GM23338 (cell line): ENCODE data around the gene MLST8.

ENCODE experiments used
- CREB1 ChIP-seq: fragments of 250-450 bp; sonication (Bioruptor Pico); IDR thresholded peaks from 2 replicates; pipeline ENCODE4 v1.5.0; 2020; ENCODE audit warnings: low read depth, mild to moderate bottlenecking, moderate library complexity
- EZH2 ChIP-seq: fragments of 200-600 bp; sonication (generic); IDR thresholded peaks from one replicate; pipeline ENCODE4 v1.8.0; 2017; ENCODE audit warnings: antibody characterized with exemption, mild to moderate bottlenecking, low read depth; ENCODE audit not compliant: unreplicated experiment
- EZH2phosphoT487 ChIP-seq: fragments of 200-600 bp; sonication (generic); IDR thresholded peaks from one replicate; pipeline ENCODE4 v1.8.1; 2018; ENCODE audit warnings: antibody characterized with exemption; ENCODE audit not compliant: unreplicated experiment
- JUNB ChIP-seq: IDR thresholded peaks from one replicate; pipeline ENCODE4 v1.6.1; 2016; ENCODE audit warnings: antibody characterized with exemption; ENCODE audit not compliant: unreplicated experiment
- NANOG ChIP-seq: IDR thresholded peaks from 2 replicates; pipeline ENCODE4 v1.6.1; 2016; ENCODE audit warnings: antibody characterized with exemption, borderline replicate concordance
- POLR2AphosphoS5 ChIP-seq: IDR thresholded peaks from 2 replicates; pipeline ENCODE4 v1.6.1; 2016; ENCODE audit warnings: antibody characterized with exemption, low read depth
- STAT1 ChIP-seq: IDR thresholded peaks from one replicate; pipeline ENCODE4 v1.6.1; 2016; ENCODE audit warnings: antibody characterized with exemption; ENCODE audit not compliant: unreplicated experiment
- ZNF114 ChIP-seq: fragments of 250-450 bp; sonication (Bioruptor Pico); IDR thresholded peaks from 2 replicates; pipeline ENCODE4 v1.5.0; 2020; ENCODE audit warnings: mild to moderate bottlenecking, moderate library complexity
- ZNF331 ChIP-seq: fragments of 250-450 bp; sonication (Bioruptor Pico); IDR thresholded peaks from 2 replicates; pipeline ENCODE4 v1.5.0; 2020; ENCODE audit warnings: low read depth, mild to moderate bottlenecking, moderate library complexity
- TF ChIP-seq, protein P1 (sequence below), 2 experiments: fragments of 200-600 bp in 1 of 2; sonication (generic) in 1 of 2; conservative IDR thresholded peaks; 2 replicates each; pipeline versions ENCODE4 v1.5.1 to v1.6.1; 2016 to 2017; ENCODE audit warnings: antibody characterized with exemption in 2 of 2, low read depth in 2 of 2, mild to moderate bottlenecking in 2 of 2, moderate library complexity in 1 of 2
- TF ChIP-seq, protein P2 (sequence below): IDR thresholded peaks from one replicate; pipeline ENCODE4 v1.6.1; 2018; ENCODE audit warnings: antibody characterized with exemption; ENCODE audit not compliant: unreplicated experiment
- TF ChIP-seq, protein P3 (sequence below): IDR thresholded peaks from 2 replicates; pipeline ENCODE4 v1.6.1; 2016; ENCODE audit warnings: antibody characterized with exemption
- TF ChIP-seq, protein P4 (sequence below): fragments of 250-450 bp; sonication (Bioruptor Pico); IDR thresholded peaks from 2 replicates; pipeline ENCODE4 v1.5.0; 2020; ENCODE audit warnings: mild to moderate bottlenecking, moderate library complexity

DNA sequence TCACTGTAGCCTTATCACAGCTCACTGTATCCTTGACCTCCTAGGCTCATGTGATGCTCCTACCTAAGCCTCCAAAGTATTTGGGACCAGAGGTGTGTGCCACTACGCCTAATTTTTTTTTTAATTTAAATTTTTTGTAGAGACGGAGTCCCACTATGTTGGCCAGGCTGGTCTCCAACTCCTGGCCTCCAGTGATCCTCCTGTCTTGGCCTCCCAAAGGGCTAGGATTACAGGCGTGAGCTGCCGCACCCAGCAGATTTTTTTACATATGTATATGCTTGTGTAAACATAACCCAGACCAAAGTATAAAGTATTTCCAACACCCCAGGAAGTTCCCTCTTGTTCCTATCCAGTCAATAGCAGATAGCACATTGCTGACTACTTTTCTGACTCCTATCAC is 11.1 kb downstream of the MLST8 start:
- TF ChIP-seq, protein P1, sequence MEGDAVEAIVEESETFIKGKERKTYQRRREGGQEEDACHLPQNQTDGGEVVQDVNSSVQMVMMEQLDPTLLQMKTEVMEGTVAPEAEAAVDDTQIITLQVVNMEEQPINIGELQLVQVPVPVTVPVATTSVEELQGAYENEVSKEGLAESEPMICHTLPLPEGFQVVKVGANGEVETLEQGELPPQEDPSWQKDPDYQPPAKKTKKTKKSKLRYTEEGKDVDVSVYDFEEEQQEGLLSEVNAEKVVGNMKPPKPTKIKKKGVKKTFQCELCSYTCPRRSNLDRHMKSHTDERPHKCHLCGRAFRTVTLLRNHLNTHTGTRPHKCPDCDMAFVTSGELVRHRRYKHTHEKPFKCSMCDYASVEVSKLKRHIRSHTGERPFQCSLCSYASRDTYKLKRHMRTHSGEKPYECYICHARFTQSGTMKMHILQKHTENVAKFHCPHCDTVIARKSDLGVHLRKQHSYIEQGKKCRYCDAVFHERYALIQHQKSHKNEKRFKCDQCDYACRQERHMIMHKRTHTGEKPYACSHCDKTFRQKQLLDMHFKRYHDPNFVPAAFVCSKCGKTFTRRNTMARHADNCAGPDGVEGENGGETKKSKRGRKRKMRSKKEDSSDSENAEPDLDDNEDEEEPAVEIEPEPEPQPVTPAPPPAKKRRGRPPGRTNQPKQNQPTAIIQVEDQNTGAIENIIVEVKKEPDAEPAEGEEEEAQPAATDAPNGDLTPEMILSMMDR (conservative IDR thresholded peaks at IDR 0.05; ENCODE audit: low read depth in 2 of 2) = no peak
- TF ChIP-seq, protein P2, sequence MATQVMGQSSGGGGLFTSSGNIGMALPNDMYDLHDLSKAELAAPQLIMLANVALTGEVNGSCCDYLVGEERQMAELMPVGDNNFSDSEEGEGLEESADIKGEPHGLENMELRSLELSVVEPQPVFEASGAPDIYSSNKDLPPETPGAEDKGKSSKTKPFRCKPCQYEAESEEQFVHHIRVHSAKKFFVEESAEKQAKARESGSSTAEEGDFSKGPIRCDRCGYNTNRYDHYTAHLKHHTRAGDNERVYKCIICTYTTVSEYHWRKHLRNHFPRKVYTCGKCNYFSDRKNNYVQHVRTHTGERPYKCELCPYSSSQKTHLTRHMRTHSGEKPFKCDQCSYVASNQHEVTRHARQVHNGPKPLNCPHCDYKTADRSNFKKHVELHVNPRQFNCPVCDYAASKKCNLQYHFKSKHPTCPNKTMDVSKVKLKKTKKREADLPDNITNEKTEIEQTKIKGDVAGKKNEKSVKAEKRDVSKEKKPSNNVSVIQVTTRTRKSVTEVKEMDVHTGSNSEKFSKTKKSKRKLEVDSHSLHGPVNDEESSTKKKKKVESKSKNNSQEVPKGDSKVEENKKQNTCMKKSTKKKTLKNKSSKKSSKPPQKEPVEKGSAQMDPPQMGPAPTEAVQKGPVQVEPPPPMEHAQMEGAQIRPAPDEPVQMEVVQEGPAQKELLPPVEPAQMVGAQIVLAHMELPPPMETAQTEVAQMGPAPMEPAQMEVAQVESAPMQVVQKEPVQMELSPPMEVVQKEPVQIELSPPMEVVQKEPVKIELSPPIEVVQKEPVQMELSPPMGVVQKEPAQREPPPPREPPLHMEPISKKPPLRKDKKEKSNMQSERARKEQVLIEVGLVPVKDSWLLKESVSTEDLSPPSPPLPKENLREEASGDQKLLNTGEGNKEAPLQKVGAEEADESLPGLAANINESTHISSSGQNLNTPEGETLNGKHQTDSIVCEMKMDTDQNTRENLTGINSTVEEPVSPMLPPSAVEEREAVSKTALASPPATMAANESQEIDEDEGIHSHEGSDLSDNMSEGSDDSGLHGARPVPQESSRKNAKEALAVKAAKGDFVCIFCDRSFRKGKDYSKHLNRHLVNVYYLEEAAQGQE = no peak
- TF ChIP-seq CREB1 (CRISPR knock-in tag) (no peak), POLR2AphosphoS5 (no peak), EZH2 (no peak), EZH2phosphoT487 (no peak), ZNF114 (no peak), NANOG (no peak), ZNF331 (no peak), JUNB (no peak), STAT1 (no peak)
- TF ChIP-seq, protein P3, sequence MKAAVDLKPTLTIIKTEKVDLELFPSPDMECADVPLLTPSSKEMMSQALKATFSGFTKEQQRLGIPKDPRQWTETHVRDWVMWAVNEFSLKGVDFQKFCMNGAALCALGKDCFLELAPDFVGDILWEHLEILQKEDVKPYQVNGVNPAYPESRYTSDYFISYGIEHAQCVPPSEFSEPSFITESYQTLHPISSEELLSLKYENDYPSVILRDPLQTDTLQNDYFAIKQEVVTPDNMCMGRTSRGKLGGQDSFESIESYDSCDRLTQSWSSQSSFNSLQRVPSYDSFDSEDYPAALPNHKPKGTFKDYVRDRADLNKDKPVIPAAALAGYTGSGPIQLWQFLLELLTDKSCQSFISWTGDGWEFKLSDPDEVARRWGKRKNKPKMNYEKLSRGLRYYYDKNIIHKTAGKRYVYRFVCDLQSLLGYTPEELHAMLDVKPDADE = no peak
- TF ChIP-seq, protein P4, sequence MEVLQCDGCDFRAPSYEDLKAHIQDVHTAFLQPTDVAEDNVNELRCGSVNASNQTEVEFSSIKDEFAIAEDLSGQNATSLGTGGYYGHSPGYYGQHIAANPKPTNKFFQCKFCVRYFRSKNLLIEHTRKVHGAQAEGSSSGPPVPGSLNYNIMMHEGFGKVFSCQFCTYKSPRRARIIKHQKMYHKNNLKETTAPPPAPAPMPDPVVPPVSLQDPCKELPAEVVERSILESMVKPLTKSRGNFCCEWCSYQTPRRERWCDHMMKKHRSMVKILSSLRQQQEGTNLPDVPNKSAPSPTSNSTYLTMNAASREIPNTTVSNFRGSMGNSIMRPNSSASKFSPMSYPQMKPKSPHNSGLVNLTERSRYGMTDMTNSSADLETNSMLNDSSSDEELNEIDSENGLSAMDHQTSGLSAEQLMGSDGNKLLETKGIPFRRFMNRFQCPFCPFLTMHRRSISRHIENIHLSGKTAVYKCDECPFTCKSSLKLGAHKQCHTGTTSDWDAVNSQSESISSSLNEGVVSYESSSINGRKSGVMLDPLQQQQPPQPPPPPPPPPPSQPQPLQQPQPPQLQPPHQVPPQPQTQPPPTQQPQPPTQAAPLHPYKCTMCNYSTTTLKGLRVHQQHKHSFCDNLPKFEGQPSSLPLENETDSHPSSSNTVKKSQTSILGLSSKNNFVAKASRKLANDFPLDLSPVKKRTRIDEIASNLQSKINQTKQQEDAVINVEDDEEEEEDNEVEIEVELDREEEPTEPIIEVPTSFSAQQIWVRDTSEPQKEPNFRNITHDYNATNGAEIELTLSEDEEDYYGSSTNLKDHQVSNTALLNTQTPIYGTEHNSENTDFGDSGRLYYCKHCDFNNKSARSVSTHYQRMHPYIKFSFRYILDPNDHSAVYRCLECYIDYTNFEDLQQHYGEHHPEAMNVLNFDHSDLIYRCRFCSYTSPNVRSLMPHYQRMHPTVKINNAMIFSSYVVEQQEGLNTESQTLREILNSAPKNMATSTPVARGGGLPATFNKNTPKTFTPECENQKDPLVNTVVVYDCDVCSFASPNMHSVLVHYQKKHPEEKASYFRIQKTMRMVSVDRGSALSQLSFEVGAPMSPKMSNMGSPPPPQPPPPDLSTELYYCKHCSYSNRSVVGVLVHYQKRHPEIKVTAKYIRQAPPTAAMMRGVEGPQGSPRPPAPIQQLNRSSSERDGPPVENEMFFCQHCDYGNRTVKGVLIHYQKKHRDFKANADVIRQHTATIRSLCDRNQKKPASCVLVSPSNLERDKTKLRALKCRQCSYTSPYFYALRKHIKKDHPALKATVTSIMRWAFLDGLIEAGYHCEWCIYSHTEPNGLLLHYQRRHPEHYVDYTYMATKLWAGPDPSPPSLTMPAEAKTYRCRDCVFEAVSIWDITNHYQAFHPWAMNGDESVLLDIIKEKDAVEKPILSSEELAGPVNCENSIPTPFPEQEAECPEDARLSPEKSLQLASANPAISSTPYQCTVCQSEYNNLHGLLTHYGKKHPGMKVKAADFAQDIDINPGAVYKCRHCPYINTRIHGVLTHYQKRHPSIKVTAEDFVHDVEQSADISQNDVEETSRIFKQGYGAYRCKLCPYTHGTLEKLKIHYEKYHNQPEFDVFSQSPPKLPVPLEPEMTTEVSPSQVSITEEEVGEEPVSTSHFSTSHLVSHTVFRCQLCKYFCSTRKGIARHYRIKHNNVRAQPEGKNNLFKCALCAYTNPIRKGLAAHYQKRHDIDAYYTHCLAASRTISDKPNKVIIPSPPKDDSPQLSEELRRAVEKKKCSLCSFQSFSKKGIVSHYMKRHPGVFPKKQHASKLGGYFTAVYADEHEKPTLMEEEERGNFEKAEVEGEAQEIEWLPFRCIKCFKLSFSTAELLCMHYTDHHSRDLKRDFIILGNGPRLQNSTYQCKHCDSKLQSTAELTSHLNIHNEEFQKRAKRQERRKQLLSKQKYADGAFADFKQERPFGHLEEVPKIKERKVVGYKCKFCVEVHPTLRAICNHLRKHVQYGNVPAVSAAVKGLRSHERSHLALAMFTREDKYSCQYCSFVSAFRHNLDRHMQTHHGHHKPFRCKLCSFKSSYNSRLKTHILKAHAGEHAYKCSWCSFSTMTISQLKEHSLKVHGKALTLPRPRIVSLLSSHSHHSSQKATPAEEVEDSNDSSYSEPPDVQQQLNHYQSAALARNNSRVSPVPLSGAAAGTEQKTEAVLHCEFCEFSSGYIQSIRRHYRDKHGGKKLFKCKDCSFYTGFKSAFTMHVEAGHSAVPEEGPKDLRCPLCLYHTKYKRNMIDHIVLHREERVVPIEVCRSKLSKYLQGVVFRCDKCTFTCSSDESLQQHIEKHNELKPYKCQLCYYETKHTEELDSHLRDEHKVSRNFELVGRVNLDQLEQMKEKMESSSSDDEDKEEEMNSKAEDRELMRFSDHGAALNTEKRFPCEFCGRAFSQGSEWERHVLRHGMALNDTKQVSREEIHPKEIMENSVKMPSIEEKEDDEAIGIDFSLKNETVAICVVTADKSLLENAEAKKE (CRISPR knock-in tag) = no peak
